HCT116 (cell line): Measurements from ENCODE around the gene DIP2A. TPM values are rescaled to one million over a fixed set of nuclear protein-coding genes. Genes with fewer than 3 reads are reported as not detected.

Experiments used
- ATAC-seq: fragments of 200-7000 bp; cut with Tn5 transposase; 2 replicates; pipeline ENCODE4 v1.9.1; 2020; ENCODE audit warnings: mild to moderate bottlenecking, moderate library complexity
- BruUV-seq: library from RNA; stranded (reverse); fragments of 400-500 nt; replicated peaks from 2 replicates; lab custom pipeline; 2021; lab: Mats Ljungman, UMichigan
- CTCF ChIA-PET: fragments of 300-600 bp; sonication (Branson Sonifier 250); formaldehyde crosslinking; loops from one replicate; lab custom pipeline; 2021; ENCODE audit warnings: antibody characterized with exemption; lab: Charles Lee
- POLR2A ChIA-PET: fragments of 300-600, 350-600 bp; sonication (Branson Sonifier 250); formaldehyde crosslinking; loops from one replicate; lab custom pipeline; 2021; ENCODE audit warnings: antibody characterized with exemption; lab: Charles Lee
- RAD21 ChIA-PET, 2 experiments: fragments of 300-600 bp; sonication (Branson Sonifier 250); formaldehyde crosslinking; loops; one replicate each; lab custom pipeline; 2023; ENCODE audit warnings: low total read pairs in 2 of 2; ENCODE audit not compliant: uncharacterized antibody in 2 of 2, unreplicated experiment in 2 of 2, low non-redundant PET in 1 of 2; lab: Charles Lee
- DNase-seq: peaks from one replicate; pipeline ENCODE4 v3.0.0-alpha.2; 2010; ENCODE audit warnings: low read depth, low spot score
- H2AFZ ChIP-seq: fragments of 200-600 bp; shearing (Covaris generic), sonication (generic); 2 replicates; pipeline ENCODE4 v1.6.1; 2017; ENCODE audit warnings: low read depth, mixed run types, mixed read lengths, antibody characterized with exemption, low read length; ENCODE audit not compliant: poor library complexity, severe bottlenecking
- H3K27ac ChIP-seq: 2 replicates; pipeline ENCODE4 v1.5.1; 2012; ENCODE audit warnings: low read depth, low read length
- H3K27me3 ChIP-seq: fragments of 200-600 bp; sonication (generic); 2 replicates; pipeline ENCODE4 v1.6.1; 2016; ENCODE audit warnings: mixed run types, low read length, mixed read lengths; ENCODE audit not compliant: insufficient read depth
- H3K36me3 ChIP-seq, 2 experiments: fragments of 200-500 bp in 1 of 2; fragments of 200-600 bp in 1 of 2; sonication (Bioruptor generic) in 1 of 2; sonication (generic) in 1 of 2; 2 replicates each; pipeline versions ENCODE4 v1.5.1 to v1.6.1; 2014 to 2016; ENCODE audit warnings: low read length in 2 of 2, inconsistent platforms in 1 of 2, mixed read lengths in 1 of 2, mixed run types in 1 of 2; ENCODE audit not compliant: insufficient read depth in 2 of 2, control insufficient read depth in 1 of 2
- H3K4me1 ChIP-seq, 2 experiments: fragments of 200-600 bp in 1 of 2; sonication (generic) in 1 of 2; 2 replicates each; pipeline versions ENCODE4 v1.5.1 to v1.6.1; 2012 to 2017; ENCODE audit warnings: low read length in 2 of 2, inconsistent platforms in 1 of 2, mild to moderate bottlenecking in 1 of 2, mixed read lengths in 1 of 2, mixed run types in 1 of 2, moderate library complexity in 1 of 2; ENCODE audit not compliant: insufficient read depth in 2 of 2, control insufficient read depth in 1 of 2
- H3K4me2 ChIP-seq: fragments of 200-600 bp; sonication (generic); 2 replicates; pipeline ENCODE4 v1.6.1; 2017; ENCODE audit warnings: mixed run types, low read length, mixed read lengths
- H3K4me3 ChIP-seq, 2 experiments: fragments of 200-600 bp in 1 of 2; sonication (generic) in 1 of 2; replicated peaks in 1 of 2; 2 replicates each; pipeline ENCODE4 v1.5.1; 2011 to 2016; ENCODE audit warnings: low read length in 2 of 2, control low read depth in 1 of 2, low read depth in 1 of 2, mild to moderate bottlenecking in 1 of 2, mixed read lengths in 1 of 2, mixed run types in 1 of 2
- H3K79me2 ChIP-seq: fragments of 200-600 bp; sonication (generic); 2 replicates; pipeline ENCODE4 v1.6.1; 2017; ENCODE audit warnings: mild to moderate bottlenecking, mixed run types, low read length, moderate library complexity, mixed read lengths; ENCODE audit not compliant: insufficient read depth
- H3K9ac ChIP-seq: fragments of 200-600 bp; sonication (generic); 2 replicates; pipeline ENCODE4 v1.6.1; 2016; ENCODE audit warnings: low read length, mixed read lengths
- H3K9me2 ChIP-seq: fragments of 200-600 bp; sonication (generic), shearing (Covaris generic); 2 replicates; pipeline ENCODE4 v1.6.1; 2017; ENCODE audit warnings: mixed run types, mild to moderate bottlenecking, moderate library complexity; ENCODE audit not compliant: insufficient read depth
- H3K9me3 ChIP-seq, 2 experiments: fragments of 200-500 bp in 1 of 2; fragments of 200-600 bp in 1 of 2; sonication (Bioruptor generic) in 1 of 2; sonication (generic) in 1 of 2; 2 replicates each; pipeline ENCODE4 v1.6.1; 2014 to 2017; ENCODE audit warnings: low read length in 2 of 2, mixed read lengths in 2 of 2, inconsistent platforms in 1 of 2, low read depth in 1 of 2, mild to moderate bottlenecking in 1 of 2, mixed run types in 1 of 2, moderate library complexity in 1 of 2; ENCODE audit not compliant: control insufficient read depth in 1 of 2, insufficient read depth in 1 of 2
- H4K20me1 ChIP-seq: fragments of 200-600 bp; sonication (generic), shearing (Covaris generic); 2 replicates; pipeline ENCODE4 v1.6.1; 2017; ENCODE audit warnings: mixed run types, mild to moderate bottlenecking, moderate library complexity; ENCODE audit not compliant: insufficient read depth
- EGR1 ChIP-seq: IDR thresholded peaks from 2 replicates; pipeline ENCODE4 v1.6.1; 2012; ENCODE audit warnings: low read depth
- ELF1 ChIP-seq: IDR thresholded peaks from 2 replicates; pipeline ENCODE4 v1.6.1; 2012; ENCODE audit warnings: low read depth, borderline replicate concordance
- EZH2phosphoT487 ChIP-seq: fragments of 200-600 bp; IDR thresholded peaks from 2 replicates; pipeline ENCODE4 v1.6.1; 2018; ENCODE audit warnings: antibody characterized with exemption, borderline replicate concordance
- JUND ChIP-seq: IDR thresholded peaks from 2 replicates; pipeline ENCODE4 v1.6.1; 2012
- POLR2A ChIP-seq: IDR thresholded peaks from 2 replicates; pipeline ENCODE4 v1.7.0; 2011; ENCODE audit warnings: borderline replicate concordance; ENCODE audit not compliant: insufficient read depth, insufficient read length; ENCODE audit errors: extremely low read depth
- POLR2AphosphoS5 ChIP-seq: IDR thresholded peaks from 2 replicates; pipeline ENCODE4 v1.6.1; 2011; ENCODE audit warnings: mild to moderate bottlenecking, low read depth, low read length, moderate library complexity
- RAD21 ChIP-seq: IDR thresholded peaks from 2 replicates; pipeline ENCODE4 v1.6.1; 2012; ENCODE audit warnings: low read depth, mild to moderate bottlenecking
- SIN3A ChIP-seq: IDR thresholded peaks from 2 replicates; pipeline ENCODE4 v1.6.1; 2012; ENCODE audit warnings: low read depth
- SP1 ChIP-seq: IDR thresholded peaks from 2 replicates; pipeline ENCODE4 v1.6.1; 2012; ENCODE audit warnings: low read depth
- SRF ChIP-seq: IDR thresholded peaks from 2 replicates; pipeline ENCODE4 v1.6.1; 2012; ENCODE audit warnings: low read depth
- TCF7L2 ChIP-seq: IDR thresholded peaks from 2 replicates; pipeline ENCODE4 v1.7.0; 2011; ENCODE audit warnings: borderline replicate concordance, inconsistent platforms; ENCODE audit not compliant: insufficient read depth, insufficient read length; ENCODE audit errors: extremely low read depth
- ZFX ChIP-seq: fragments of 450-650 bp; IDR thresholded peaks from 2 replicates; pipeline ENCODE4 v1.6.1; 2017
- ZNF274 ChIP-seq: fragments of 200-500 bp; sonication (Bioruptor generic); IDR thresholded peaks from 2 replicates; pipeline ENCODE4 v1.6.1; 2014; ENCODE audit warnings: mild to moderate bottlenecking, low read depth, low read length, inconsistent platforms
- intact Hi-C: fragments of 100-400 bp; cut with micrococcal nuclease; formaldehyde crosslinking; loops from 2 replicates; pipeline ENCODE4 v1.10.0; 2022
- total RNA-seq: library from RNA; stranded (reverse); gene quantifications from one replicate; pipeline ENCODE4 v1.2.1, GENCODE V29; 2021; ENCODE audit not compliant: unreplicated experiment
- TF ChIP-seq, protein P1 (sequence below): IDR thresholded peaks from 2 replicates; pipeline ENCODE4 v1.6.1; 2012
- TF ChIP-seq, protein P2 (sequence below), 3 experiments: fragments of 200-600 bp in 1 of 3; sonication (generic) in 1 of 3; IDR thresholded peaks in 2 of 3; conservative IDR thresholded peaks in 1 of 3; 2 replicates each; pipeline ENCODE4 v1.5.1; 2012 to 2017; ENCODE audit warnings: low read depth in 2 of 3, low read length in 2 of 3, antibody characterized with exemption in 1 of 3, borderline replicate concordance in 1 of 3, control low read depth in 1 of 3, mild to moderate bottlenecking in 1 of 3, mixed read lengths in 1 of 3, mixed run types in 1 of 3, moderate library complexity in 1 of 3; ENCODE audit not compliant: insufficient read depth in 1 of 3
- TF ChIP-seq, protein P3 (sequence below): IDR thresholded peaks from 2 replicates; pipeline ENCODE4 v1.6.1; 2012
- TF ChIP-seq, protein P4 (sequence below): IDR thresholded peaks from 2 replicates; pipeline ENCODE4 v1.6.1; 2012; ENCODE audit warnings: low read depth

The DIP2A gene
- total RNA-seq, 1 experiment from 2014 or later: 39.9 TPM

DNA sequence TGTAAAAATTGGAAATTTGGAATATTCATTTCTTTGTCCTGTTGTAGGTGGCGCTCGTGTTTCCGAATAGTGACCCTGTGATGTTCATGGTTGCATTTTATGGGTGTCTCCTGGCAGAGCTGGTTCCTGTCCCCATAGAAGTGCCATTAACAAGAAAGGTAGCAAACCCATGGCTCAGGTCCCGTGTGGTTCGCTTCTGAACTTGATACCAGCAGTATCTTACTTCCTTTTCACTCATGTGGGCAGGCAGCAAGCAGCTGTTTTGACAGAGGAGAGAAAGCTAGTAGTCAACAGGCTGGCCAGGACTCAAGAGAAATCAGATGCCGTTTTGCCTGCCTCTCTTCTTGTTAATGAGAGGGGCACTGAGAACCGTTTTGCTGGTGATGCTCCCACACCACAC, 73.4 kb downstream of the DIP2A start:
- no peak overlapping the region for H3K27ac ChIP-seq
- RAD21 ChIA-PET: no interaction called here
- H3K4me3 ChIP-seq: no peak overlapping the region
- no peaks in the 10 kb centered on the region for H3K27me3 ChIP-seq
- H2AFZ ChIP-seq: no peak overlapping the region
- DNase-seq (no peak), ATAC-seq (no peak)
- H3K9me3 ChIP-seq: no peaks in the 10 kb centered on the region
- peaks cover 0 to 8% of the 10 kb centered on the region in 2 experiments; a peak in 3 of 4 replicates for H3K4me1 ChIP-seq
- H4K20me1 ChIP-seq: no peaks in the 10 kb centered on the region
- POLR2A ChIA-PET: no interaction called here
- CTCF ChIA-PET: interaction anchor here (0.6 kb wide), 1 partner anchor 9 kb away, joined by 3 read pairs; no protein-coding TSS in a partner anchor
- BruUV-seq: no TSS peak
- H3K9ac ChIP-seq: no peak overlapping the region
- H3K36me3 ChIP-seq: peaks cover 3 to 7% of the 10 kb centered on the region in 2 experiments; a peak in 1 of 4 replicates
- intact Hi-C loops: loop anchor here (5.0 kb wide), 1 partner anchor 50 kb away; no protein-coding TSS in a partner anchor
- TF ChIP-seq JUND (no peak), EGR1 (no peak), POLR2AphosphoS5 (no peak), ELF1 (no peak), RAD21 (no peak)
- H3K4me2 ChIP-seq: no peak overlapping the region
- no peaks in the 10 kb centered on the region for H3K79me2 ChIP-seq
- no peaks in the 10 kb centered on the region for H3K9me2 ChIP-seq

DNA sequence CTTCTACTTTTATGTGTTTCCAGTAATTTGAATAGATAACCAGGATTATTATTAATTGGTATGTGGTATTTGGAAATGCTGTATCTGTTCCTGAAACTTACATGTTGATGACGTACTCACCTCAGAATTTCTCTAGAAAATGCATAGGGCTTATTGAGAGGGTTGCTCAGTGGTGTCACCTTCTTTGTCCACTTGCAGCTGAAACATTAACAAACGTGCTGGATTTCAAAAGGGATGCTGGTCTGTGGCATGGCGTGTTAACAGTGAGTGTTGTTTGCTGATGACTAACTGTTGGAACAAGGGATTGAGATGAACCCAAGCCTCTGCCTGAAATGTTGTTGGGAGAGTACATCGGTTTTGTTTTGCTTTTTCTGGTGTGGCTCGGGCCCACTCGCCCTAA, 78.3 kb downstream of the DIP2A start:
- CTCF ChIA-PET: no interaction called here
- Histone ChIP-seq H3K27ac (no peak overlapping the region), H3K4me3 (no peak overlapping the region), H3K4me2 (no peak overlapping the region), H2AFZ (no peak overlapping the region), H3K9me2 (no peaks in the 10 kb centered on the region), H3K9ac (no peak overlapping the region), H3K36me3 (peaks cover 3 to 16% of the 10 kb centered on the region in 2 experiments; a peak in 3 of 4 replicates), H3K4me1 (no peaks in the 10 kb centered on the region), H3K27me3 (no peaks in the 10 kb centered on the region), H3K79me2 (no peaks in the 10 kb centered on the region), H4K20me1 (no peaks in the 10 kb centered on the region), H3K9me3 (no peaks in the 10 kb centered on the region)
- DNase-seq (no peak), ATAC-seq (no peak)
- POLR2A ChIA-PET: no interaction called here
- RAD21 ChIA-PET: no interaction called here
- BruUV-seq: no TSS peak
- intact Hi-C loops: no loop called here
- TF ChIP-seq TCF7L2 (no peak), SP1 (no peak), ZNF274 (no peak), ELF1 (no peak), JUND (no peak), POLR2AphosphoS5 (no peak), EZH2phosphoT487 (no peak), ZFX (no peak), SRF (no peak), POLR2A (no peak), SIN3A (no peak)
- TF ChIP-seq, protein P1, sequence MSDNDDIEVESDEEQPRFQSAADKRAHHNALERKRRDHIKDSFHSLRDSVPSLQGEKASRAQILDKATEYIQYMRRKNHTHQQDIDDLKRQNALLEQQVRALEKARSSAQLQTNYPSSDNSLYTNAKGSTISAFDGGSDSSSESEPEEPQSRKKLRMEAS: no peak
- TF ChIP-seq, protein P2, sequence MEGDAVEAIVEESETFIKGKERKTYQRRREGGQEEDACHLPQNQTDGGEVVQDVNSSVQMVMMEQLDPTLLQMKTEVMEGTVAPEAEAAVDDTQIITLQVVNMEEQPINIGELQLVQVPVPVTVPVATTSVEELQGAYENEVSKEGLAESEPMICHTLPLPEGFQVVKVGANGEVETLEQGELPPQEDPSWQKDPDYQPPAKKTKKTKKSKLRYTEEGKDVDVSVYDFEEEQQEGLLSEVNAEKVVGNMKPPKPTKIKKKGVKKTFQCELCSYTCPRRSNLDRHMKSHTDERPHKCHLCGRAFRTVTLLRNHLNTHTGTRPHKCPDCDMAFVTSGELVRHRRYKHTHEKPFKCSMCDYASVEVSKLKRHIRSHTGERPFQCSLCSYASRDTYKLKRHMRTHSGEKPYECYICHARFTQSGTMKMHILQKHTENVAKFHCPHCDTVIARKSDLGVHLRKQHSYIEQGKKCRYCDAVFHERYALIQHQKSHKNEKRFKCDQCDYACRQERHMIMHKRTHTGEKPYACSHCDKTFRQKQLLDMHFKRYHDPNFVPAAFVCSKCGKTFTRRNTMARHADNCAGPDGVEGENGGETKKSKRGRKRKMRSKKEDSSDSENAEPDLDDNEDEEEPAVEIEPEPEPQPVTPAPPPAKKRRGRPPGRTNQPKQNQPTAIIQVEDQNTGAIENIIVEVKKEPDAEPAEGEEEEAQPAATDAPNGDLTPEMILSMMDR (IDR thresholded peaks at IDR 0.05 in 2 of 3, conservative IDR thresholded peaks at IDR 0.05 in 1 of 3; ENCODE audit: borderline replicate concordance in 1 of 3, insufficient read depth in 1 of 3, low read depth in 2 of 3, low read length in 2 of 3): no peak
- TF ChIP-seq, protein P3, sequence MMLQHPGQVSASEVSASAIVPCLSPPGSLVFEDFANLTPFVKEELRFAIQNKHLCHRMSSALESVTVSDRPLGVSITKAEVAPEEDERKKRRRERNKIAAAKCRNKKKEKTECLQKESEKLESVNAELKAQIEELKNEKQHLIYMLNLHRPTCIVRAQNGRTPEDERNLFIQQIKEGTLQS: no peak
- TF ChIP-seq, protein P4, sequence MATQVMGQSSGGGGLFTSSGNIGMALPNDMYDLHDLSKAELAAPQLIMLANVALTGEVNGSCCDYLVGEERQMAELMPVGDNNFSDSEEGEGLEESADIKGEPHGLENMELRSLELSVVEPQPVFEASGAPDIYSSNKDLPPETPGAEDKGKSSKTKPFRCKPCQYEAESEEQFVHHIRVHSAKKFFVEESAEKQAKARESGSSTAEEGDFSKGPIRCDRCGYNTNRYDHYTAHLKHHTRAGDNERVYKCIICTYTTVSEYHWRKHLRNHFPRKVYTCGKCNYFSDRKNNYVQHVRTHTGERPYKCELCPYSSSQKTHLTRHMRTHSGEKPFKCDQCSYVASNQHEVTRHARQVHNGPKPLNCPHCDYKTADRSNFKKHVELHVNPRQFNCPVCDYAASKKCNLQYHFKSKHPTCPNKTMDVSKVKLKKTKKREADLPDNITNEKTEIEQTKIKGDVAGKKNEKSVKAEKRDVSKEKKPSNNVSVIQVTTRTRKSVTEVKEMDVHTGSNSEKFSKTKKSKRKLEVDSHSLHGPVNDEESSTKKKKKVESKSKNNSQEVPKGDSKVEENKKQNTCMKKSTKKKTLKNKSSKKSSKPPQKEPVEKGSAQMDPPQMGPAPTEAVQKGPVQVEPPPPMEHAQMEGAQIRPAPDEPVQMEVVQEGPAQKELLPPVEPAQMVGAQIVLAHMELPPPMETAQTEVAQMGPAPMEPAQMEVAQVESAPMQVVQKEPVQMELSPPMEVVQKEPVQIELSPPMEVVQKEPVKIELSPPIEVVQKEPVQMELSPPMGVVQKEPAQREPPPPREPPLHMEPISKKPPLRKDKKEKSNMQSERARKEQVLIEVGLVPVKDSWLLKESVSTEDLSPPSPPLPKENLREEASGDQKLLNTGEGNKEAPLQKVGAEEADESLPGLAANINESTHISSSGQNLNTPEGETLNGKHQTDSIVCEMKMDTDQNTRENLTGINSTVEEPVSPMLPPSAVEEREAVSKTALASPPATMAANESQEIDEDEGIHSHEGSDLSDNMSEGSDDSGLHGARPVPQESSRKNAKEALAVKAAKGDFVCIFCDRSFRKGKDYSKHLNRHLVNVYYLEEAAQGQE: no peak
